NCI-H1694 (cell line): ENCODE data around the gene SOAT2.

Source experiments
- DNase-seq: peaks from one replicate; lab custom pipeline; 2025; lab: John Stamatoyannopoulos, UW

Gene SOAT2, protein sequence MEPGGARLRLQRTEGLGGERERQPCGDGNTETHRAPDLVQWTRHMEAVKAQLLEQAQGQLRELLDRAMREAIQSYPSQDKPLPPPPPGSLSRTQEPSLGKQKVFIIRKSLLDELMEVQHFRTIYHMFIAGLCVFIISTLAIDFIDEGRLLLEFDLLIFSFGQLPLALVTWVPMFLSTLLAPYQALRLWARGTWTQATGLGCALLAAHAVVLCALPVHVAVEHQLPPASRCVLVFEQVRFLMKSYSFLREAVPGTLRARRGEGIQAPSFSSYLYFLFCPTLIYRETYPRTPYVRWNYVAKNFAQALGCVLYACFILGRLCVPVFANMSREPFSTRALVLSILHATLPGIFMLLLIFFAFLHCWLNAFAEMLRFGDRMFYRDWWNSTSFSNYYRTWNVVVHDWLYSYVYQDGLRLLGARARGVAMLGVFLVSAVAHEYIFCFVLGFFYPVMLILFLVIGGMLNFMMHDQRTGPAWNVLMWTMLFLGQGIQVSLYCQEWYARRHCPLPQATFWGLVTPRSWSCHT

DNA sequence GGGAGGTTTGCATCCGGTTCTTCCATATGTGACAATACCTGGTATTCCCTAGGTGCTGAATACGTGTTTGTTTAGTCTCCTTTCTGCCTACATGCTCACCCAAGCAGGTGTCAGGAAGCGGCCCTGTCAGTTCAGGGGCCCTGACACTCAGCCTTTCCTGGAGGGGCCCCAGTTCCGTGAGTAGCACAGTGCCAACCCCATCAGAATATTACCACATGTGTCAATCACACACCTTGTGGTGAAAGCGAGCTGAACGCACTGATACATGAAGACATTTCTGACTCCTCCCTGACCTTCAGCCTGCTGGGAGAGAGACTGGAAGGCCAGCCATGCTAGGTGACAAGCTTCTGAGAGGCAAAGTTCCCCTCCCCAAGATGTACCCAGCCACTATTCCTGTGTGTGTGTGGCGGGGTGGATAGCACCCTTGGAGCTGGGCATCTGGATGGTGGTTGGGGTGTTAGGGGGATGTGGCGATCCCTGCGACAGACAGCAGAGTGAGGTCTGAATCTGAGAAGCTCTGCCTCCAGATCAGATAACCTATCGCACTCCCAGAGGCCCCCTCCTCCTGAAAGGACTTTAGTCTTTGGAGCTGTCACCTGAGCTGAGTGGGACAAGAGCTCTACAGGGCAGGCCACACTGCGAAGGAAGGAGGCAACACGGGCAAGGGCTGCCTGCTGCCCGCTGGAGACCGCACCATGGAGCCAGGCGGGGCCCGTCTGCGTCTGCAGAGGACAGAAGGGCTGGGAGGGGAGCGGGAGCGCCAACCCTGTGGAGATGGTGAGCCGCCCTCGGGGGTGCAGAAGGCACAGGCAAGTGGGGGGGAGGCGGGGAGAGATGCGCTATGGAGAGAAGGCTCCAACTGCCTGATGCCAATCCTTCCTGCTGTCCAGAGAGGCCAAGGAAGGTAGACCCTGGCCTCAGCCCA lies at the start of gene SOAT2:
Gene SOAT2 (plus strand): TSS at position 604 of the 925 bp plus-strand sequence. CDS start 92 bp downstream, at position 696.
- no peak for DNase-seq

DNA sequence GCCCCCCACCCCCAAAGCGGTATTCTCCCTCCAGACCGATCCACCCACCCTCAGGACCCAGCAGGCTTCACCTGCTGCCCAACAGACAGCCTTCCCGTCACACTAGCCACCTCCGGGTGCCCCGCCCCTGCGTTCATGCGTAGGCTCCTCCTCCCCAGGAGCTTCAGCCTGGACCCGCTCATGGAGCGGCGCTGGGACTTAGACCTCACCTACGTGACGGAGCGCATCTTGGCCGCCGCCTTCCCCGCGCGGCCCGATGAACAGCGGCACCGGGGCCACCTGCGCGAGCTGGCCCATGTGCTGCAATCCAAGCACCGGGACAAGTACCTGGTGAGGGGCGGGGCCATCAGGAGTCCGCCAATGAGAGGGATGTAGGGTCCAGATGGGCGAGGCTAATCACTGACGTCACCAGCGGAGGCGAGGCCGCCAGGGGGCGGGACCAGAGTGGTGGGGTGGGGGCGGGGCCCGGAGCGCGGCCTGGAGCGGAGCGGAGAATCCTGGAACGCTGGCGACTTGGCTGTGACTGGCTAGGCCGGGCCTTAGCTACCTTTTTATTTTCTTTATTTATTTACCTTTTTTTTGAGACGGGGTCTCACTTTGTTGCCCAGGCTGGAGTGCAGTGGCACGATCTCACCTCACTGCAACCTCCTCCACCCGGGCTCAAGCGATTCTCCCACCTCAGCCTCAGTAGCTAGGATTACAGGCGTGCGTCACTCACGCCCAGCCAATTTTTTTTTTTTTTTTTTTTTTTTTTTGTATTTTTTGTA lies 49.0 kb upstream of the SOAT2 start:
- DNase-seq: peak; percentile 79

DNA sequence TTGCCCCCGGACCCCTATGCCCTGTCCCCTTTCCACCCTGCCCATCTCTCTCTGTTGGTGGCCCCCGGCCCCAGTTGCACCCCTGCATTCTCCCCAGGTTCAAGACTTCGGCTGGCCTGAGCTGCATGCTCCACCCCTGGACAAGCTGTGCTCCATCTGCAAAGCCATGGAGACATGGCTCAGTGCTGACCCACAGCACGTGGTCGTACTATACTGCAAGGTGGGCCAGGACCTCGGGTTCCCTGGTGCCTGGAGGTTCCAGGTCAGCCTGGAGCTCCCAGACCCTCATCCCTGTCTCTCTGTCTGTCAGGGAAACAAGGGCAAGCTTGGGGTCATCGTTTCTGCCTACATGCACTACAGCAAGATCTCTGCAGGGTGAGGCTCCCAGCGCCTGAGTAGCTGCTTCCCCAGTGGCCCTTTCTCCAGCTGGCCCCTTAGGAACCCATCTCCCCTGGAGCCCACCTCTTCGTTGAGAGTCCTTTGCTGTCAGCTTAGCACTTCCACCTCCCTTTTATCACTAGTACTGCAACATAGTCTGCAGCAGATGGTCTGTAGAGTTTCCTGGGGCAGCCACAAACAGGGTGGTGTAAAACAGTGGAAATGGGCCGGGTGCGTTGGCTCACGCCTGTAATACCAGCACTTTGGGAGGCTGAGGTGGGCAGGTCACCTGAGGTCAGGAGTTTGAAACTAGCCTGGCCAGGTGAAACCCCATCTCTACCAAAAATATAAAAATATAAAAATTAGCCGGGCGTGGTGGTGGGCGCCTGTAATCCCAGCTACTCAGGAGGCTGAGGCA lies 47.6 kb upstream of the SOAT2 start:
- no peak for DNase-seq

DNA sequence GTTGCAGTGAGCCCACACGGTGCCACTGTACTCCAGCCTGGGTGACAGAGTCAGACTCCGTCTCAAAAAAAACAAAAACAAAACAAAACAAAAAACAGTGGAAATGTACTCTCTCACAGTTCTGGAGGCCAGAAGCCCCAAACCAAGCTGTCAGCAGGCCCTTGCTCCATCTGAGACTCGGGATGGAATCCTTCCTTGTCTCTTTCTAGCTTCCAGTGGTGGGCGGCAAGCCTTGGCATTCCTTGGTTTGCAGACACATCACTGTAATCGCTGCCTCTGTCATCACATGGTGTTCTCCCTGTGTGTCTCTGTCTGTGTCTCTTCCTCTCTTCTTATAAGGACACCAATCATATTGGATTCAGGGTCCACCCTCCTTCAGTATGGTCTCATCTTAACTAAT lies 47.0 kb upstream of the SOAT2 start:
- no peak for DNase-seq

DNA sequence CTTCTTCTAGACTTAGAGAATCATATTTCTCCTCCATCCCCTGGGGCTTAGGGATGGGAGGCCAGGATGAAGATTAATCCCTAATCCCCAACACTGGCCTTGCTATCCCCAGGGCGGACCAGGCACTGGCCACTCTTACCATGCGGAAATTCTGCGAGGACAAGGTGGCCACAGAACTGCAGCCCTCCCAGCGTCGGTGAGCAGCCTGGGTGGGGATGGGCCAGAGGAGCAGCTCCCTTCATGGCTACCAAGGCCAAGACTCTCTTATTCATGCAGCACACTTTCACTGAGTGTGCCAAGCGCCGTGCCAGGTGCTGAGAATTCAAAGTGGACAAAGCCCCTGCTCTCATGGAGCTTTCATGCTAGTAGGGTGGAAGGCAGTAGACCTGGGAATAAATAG lies 46.4 kb upstream of the SOAT2 start:
- DNase-seq: no peak

DNA sequence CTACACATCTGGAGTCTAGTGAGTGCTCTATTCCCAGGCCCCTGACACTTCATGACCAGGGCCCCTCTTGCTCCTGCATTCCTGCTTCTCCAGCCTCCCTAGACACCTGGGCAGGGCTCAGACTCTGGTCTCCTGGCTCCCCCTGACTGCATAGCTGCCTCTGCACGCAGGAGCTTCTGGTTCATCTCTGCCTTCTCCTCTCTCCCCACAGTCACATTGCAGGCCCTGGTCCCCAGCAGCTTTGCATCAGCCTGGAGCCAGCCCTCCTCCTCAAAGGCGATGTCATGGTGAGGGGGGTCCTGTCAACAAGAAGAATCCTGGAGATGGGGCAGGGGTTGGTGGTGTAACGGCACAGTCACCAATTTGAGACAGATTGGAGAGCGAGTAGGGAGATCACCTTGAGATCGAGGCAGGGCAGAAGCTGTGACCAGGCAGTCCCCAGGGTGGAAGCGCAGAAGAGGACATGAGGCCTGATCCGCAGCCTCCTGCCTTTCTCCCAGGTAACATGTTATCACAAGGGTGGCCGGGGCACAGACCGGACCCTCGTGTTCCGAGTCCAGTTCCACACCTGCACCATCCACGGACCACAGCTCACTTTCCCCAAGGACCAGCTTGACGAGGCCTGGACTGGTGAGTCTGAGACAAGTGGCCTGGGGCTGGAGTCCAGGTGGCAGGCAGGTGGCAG lies 45.3 kb upstream of the SOAT2 start:
- no peak for DNase-seq

DNA sequence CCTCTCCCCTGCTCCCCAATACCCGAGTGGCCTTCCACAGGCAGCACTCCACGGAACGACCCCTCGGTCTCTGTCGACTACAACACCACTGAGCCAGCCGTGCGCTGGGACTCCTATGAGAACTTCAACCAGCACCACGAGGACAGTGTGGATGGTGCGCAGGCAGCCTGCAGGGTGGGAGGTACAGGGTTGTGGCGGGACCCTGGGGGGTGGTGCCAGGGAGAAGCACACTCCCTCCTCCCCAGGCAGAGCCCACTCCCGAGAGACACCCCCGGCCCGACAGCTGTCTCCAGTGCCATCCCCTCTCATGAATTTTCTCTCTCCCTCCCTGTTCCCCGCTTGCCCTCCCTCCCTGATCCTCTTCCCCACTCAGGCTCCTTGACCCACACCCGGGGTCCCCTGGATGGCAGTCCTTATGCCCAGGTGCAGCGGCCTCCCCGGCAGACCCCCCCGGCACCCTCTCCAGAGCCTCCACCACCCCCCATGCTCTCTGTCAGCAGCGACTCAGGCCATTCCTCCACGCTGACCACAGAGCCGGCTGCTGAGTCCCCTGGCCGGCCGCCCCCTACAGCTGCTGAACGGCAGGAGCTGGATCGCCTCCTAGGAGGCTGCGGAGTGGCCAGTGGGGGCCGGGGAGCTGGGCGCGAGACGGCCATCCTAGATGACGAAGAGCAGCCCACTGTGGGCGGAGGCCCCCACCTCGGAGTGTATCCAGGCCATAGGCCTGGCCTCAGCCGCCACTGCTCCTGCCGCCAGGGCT lies 44.4 kb upstream of the SOAT2 start:
- DNase-seq: no peak

DNA sequence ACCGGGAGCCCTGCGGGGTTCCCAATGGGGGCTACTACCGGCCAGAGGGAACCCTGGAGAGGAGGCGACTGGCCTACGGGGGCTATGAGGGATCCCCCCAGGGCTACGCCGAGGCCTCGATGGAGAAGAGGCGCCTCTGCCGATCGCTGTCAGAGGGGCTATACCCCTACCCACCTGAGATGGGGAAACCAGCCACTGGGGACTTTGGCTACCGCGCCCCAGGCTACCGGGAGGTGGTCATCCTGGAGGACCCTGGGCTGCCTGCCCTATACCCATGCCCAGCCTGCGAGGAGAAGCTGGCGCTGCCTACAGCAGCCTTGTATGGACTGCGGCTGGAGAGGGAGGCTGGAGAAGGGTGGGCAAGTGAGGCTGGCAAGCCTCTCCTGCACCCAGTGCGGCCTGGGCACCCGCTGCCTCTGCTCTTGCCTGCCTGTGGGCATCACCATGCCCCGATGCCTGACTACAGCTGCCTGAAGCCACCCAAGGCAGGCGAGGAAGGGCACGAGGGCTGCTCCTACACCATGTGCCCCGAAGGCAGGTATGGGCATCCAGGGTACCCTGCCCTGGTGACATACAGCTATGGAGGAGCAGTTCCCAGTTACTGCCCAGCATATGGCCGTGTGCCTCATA lies 43.7 kb upstream of the SOAT2 start:
- DNase-seq: no peak

DNA sequence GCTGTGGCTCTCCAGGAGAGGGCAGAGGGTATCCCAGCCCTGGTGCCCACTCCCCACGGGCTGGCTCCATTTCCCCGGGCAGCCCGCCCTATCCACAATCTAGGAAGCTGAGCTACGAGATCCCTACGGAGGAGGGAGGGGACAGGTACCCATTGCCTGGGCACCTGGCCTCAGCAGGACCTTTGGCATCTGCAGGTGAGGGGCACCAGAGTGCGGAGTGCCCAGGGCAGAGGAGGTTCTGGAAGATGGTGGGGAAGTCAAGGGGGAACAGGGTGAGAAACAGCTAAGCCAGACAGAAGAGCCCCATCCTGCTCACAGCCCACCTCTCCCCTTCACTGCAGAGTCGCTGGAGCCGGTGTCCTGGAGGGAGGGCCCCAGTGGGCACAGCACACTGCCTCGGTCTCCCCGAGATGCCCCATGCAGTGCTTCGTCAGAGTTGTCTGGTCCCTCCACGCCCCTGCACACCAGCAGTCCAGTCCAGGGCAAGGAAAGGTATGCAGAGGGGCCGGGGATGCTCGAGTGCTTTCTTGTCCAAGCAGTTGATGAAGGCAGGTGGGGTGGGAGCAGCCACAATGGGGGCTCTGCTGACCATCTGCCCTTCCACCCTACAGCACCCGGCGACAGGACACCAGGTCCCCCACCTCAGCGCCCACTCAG lies 43.1 kb upstream of the SOAT2 start:
- no peak for DNase-seq

DNA sequence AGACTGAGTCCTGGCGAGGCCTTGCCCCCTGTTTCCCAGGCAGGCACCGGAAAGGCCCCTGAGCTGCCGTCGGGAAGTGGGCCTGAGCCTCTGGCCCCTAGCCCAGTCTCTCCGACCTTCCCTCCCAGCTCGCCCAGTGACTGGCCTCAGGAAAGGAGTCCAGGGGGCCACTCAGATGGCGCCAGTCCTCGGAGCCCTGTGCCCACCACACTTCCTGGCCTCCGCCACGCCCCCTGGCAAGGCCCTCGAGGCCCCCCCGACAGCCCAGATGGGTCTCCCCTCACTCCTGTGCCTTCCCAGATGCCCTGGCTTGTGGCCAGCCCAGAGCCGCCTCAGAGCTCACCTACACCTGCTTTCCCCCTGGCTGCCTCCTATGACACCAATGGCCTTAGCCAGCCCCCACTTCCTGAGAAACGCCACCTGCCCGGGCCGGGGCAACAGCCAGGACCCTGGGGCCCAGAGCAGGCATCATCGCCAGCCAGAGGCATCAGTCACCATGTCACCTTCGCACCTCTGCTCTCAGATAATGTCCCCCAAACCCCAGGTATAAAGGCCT lies 42.5 kb upstream of the SOAT2 start:
- no peak for DNase-seq

DNA sequence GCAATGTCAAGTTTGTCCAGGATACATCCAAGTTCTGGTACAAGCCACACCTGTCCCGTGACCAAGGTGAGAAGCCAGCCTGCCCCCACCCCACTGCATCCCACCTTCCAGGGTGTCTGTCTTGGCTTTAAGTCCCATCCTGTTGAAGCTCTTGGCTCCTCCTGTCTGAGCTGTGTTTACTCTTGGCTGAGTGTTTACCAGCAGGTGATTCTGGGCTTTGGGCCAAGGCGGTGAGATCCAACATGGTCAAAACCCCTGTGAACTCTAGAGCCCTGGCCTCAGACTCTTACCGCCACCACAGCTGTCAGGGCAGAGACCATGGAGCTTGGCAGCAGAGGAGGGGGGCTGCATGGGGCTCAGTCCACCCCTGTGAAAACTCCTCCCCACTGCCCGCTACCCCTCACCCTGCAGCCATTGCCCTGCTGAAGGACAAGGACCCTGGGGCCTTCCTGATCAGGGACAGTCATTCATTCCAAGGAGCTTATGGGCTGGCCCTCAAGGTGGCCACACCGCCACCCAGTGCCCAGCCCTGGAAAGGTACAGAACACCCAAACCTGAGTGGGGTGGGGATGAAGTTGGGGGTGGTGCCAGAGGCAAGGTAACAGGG lies 41.8 kb upstream of the SOAT2 start:
- DNase-seq: no peak

DNA sequence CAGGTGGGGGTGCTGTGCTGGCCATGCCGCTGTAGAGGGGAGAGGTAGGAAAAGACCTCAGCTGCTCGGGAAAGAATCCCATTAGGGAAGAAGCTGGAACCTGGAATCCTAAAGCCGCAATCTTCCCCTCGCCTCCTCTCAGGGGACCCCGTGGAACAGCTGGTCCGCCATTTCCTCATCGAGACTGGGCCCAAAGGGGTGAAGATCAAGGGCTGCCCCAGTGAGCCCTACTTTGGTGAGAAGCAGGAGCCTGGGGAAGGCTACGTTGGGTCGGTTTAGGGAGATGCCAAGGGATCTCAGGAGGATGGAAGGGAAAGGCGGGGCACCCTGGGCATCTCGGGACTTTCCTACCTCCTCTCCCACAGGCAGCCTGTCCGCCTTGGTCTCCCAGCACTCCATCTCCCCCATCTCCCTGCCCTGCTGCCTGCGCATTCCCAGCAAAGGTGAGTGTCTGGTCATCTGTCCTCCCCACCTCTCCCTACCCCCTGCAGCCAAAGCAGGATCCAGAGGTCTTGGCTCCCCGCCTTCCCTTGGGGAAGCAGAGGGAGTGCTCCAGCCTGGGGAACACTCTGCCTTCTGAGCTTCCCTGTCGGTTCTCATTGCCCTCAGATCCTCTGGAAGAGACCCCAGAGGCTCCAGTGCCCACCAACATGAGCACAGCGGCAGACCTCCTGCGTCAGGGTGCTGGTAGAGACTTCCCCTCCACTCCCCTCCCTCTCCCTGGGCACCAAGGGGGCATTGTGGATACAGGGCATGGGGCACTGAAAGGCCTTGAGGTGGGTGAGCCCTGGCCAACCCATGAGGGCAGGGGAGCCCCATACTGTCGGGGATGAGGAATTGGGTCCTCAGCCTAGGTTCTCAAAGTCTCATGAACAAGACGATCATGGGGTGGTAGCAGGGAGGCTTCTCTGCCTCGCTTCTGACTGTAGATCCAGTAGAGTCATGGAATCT lies 41.0 kb upstream of the SOAT2 start:
- no peak for DNase-seq

DNA sequence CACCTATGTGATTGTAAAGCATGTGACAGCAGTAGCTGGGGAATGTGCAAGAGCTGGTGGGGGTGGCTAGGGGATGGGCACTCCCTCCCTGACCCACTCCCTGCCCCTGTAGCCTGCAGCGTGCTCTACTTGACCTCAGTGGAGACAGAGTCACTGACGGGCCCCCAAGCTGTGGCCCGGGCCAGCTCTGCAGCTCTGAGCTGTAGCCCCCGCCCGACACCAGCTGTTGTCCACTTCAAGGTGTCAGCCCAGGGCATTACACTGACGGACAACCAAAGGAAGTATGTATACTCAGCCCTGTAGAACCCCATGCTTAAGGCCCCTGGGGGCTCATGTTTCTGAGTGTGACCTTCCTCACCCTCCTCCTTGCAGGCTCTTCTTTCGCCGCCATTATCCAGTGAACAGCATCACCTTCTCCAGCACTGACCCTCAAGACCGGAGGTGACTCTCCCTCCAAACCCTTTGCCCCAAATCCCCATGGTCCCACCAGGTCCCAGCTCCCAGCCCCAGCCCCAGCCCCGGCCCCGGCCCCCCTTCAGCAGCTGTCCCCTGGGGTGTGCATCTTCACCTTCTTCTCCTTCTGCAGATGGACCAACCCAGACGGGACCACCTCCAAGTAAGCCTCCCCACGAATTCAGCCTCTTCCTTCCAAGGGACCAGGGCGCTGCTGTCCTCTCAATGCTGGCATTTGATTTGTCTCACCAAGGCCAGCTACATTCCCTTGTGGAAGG lies 40.1 kb upstream of the SOAT2 start:
- DNase-seq: no peak

DNA sequence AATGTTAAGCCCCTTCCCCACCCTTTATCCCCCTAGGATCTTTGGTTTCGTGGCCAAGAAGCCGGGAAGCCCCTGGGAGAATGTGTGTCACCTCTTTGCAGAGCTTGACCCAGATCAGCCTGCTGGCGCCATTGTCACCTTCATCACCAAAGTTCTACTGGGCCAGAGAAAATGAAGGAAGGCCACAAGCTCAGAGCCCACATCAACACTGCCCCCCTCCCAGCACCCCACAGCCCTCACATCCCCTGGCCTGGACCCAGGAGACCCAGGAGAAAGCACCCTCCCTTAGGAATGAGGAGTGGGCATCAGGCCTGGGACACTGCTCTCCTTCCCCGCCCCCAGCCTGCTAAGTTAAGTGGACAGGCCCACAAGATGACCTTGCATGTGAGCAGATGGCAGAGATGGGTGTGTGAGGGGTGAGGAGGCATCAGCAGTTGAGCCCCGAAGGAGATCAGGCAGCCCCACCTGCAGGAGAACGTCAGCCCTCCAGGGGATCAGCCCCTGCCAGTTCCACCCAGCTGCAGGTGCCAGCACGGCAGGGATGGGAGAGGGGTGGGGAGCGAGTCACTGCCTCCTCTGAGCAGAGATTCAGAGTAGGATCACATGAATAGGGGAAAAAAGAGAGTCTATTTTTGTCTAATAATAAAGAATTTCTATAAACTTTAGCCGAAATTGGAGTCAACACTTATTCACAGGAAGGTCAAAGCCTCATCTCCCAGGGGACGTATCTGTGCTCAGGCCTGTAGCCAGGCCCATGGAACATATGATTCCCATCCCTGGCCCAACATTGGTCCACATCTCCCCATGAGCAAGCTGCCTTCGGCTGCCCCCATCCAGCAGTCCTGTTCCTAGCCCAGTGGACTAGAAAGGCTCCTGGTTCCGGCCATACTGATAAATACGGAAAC lies 39.3 kb upstream of the SOAT2 start:
- DNase-seq: no peak
